K562 (cell line): Measurements from ENCODE around the gene FILIP1L. TPM values are rescaled to one million over a fixed set of nuclear protein-coding genes. Genes with fewer than 3 reads are reported as not detected.

ENCODE experiments used
- ATAC-seq: fragments of 200-7000 bp; cut with Tn5 transposase; 3 replicates; pipeline ENCODE4 v1.9.1; 2020; ENCODE audit warnings: moderate library complexity
- BruUV-seq: library from RNA; stranded (reverse); fragments of 400-500 nt; replicated peaks from 2 replicates; lab custom pipeline; 2021; lab: Mats Ljungman, UMichigan
- CTCF ChIA-PET: fragments of 300-600 bp; formaldehyde crosslinking; extraction: SDS; loops from one replicate; lab custom pipeline; 2021; ENCODE audit warnings: low intra/inter-chr PET ratio; lab: Yijun Ruan, JAX
- POLR2A ChIA-PET: fragments of 300-600, 350-650 bp; sonication (Branson Sonifier 250); formaldehyde crosslinking; extraction: SDS; loops from one replicate; lab custom pipeline; 2021; ENCODE audit warnings: antibody characterized with exemption, inconsistent platforms; lab: Yijun Ruan, JAX
- DNase-seq, 4 experiments: peaks; one replicate each; pipeline versions ENCODE4 v3.0.0 to v3.0.0-alpha.2; 2011 to 2018; ENCODE audit warnings: low spot score in 3 of 4, mixed read lengths in 3 of 4; ENCODE audit errors: extremely low read depth in 1 of 4
- FAIRE-seq: peaks from 2 replicates; lab custom pipeline; 2011; peaks lifted over from hg19 to GRCh38; lab: Jason Lieb, UNC
- H2AFZ ChIP-seq: 2 replicates; pipeline ENCODE4 v1.6.0; 2011; ENCODE audit warnings: low read depth, low read length, control low read depth, inconsistent platforms
- H3K27ac ChIP-seq: fragments of 200-600 bp; 3 replicates; pipeline ENCODE4 v1.8.0; 2011; ENCODE audit warnings: low read depth, mild to moderate bottlenecking, control low read depth, inconsistent platforms, low read length, moderate library complexity, mixed read lengths; ENCODE audit errors: extremely low read depth
- H3K27me3 ChIP-seq, 2 experiments: fragments of 300-600 bp in 1 of 2; 2 replicates in 1 of 2; 3 replicates in 1 of 2; pipeline versions ENCODE4 v1.6.0 to v1.8.0; 2011; ENCODE audit warnings: inconsistent platforms in 2 of 2, low read length in 2 of 2, mild to moderate bottlenecking in 1 of 2, mixed read lengths in 1 of 2, moderate library complexity in 1 of 2; ENCODE audit not compliant: control insufficient read depth in 2 of 2, insufficient read depth in 2 of 2
- H3K36me3 ChIP-seq: fragments of 300-600 bp; 3 replicates; pipeline ENCODE4 v1.8.0; 2011; ENCODE audit warnings: mild to moderate bottlenecking, low read length, inconsistent platforms; ENCODE audit not compliant: control insufficient read depth, insufficient read depth
- H3K4me1 ChIP-seq, 2 experiments: fragments of 200-600 bp in 1 of 2; replicated peaks in 1 of 2; 2 replicates in 1 of 2; 3 replicates in 1 of 2; pipeline versions ENCODE4 v1.5.1 to v1.8.0; 2011; ENCODE audit warnings: inconsistent platforms in 2 of 2, low read length in 2 of 2, mild to moderate bottlenecking in 1 of 2, mixed read lengths in 1 of 2, moderate library complexity in 1 of 2; ENCODE audit not compliant: control insufficient read depth in 2 of 2, insufficient read depth in 2 of 2
- H3K4me2 ChIP-seq: 2 replicates; pipeline ENCODE4 v1.6.1; 2011; ENCODE audit warnings: low read length, control low read depth, inconsistent platforms, mixed read lengths; ENCODE audit not compliant: insufficient read depth
- H3K4me3 ChIP-seq: fragments of 200-600 bp; sonication (generic), shearing (Covaris generic); 2 replicates; pipeline ENCODE4 v1.5.1; 2016; ENCODE audit warnings: control low read depth, inconsistent platforms
- H3K79me2 ChIP-seq: fragments of 200-600 bp; 3 replicates; pipeline ENCODE4 v1.8.0; 2011; ENCODE audit warnings: low read length, inconsistent platforms; ENCODE audit not compliant: control insufficient read depth, insufficient read depth
- H3K9ac ChIP-seq, 2 experiments: 2 replicates each; pipeline versions ENCODE4 v1.6.0 to v1.6.1; 2011; ENCODE audit warnings: low read depth in 2 of 2, low read length in 2 of 2, control low read depth in 1 of 2, inconsistent platforms in 1 of 2, mild to moderate bottlenecking in 1 of 2, mixed read lengths in 1 of 2; ENCODE audit not compliant: insufficient read depth in 1 of 2
- H3K9me1 ChIP-seq: one replicate; pipeline ENCODE4 v1.6.0; 2011; ENCODE audit warnings: inconsistent platforms, mild to moderate bottlenecking, low read length, moderate library complexity; ENCODE audit not compliant: control insufficient read depth, insufficient read depth
- H3K9me3 ChIP-seq: replicated peaks from 2 replicates; pipeline ENCODE4 v1.5.1; 2011; ENCODE audit warnings: low read depth, low read length, inconsistent platforms; ENCODE audit not compliant: control insufficient read depth, insufficient read depth
- H4K20me1 ChIP-seq: replicated peaks from 2 replicates; pipeline ENCODE4 v1.6.1; 2011; ENCODE audit warnings: low read length, inconsistent platforms, mixed read lengths; ENCODE audit not compliant: control insufficient read depth, insufficient read depth
- CBX3 ChIP-seq, 2 experiments: IDR thresholded peaks; 1 replicate in 1 of 2; 2 replicates in 1 of 2; pipeline ENCODE4 v1.6.1; 2012; ENCODE audit warnings: inconsistent platforms in 2 of 2, low read length in 2 of 2, borderline replicate concordance in 1 of 2, control low read depth in 1 of 2
- CCAR2 ChIP-seq: fragments of 200-400 bp; formaldehyde crosslinking; IDR thresholded peaks from 2 replicates; pipeline ENCODE4 v1.6.1; 2017; ENCODE audit warnings: mild to moderate bottlenecking, low read depth, low read length
- DACH1 ChIP-seq: fragments of 450-650 bp; IDR thresholded peaks from 2 replicates; pipeline ENCODE4 v1.6.1; 2018; ENCODE audit not compliant: partially characterized antibody
- DIDO1 ChIP-seq: fragments of 450-650 bp; IDR thresholded peaks from 2 replicates; pipeline ENCODE4 v1.6.1; 2016; ENCODE audit warnings: low read depth, missing biosample characterization, missing genetic modification characterization
- DNMT1 ChIP-seq: fragments of 450-650 bp; IDR thresholded peaks from 2 replicates; pipeline ENCODE4 v1.6.1; 2016; ENCODE audit warnings: antibody characterized with exemption, mild to moderate bottlenecking
- HEY1 ChIP-seq: fragments of 250-450 bp; sonication (Bioruptor Pico); IDR thresholded peaks from 2 replicates; pipeline ENCODE4 v1.5.0; 2020; ENCODE audit warnings: mild to moderate bottlenecking, moderate library complexity, borderline replicate concordance
- MED1 ChIP-seq: sonication (generic); formaldehyde crosslinking; IDR thresholded peaks from 2 replicates; pipeline ENCODE4 v1.8.1; 2023; ENCODE audit warnings: missing genetic modification reagents, borderline replicate concordance
- NFIC ChIP-seq: fragments of 450-650 bp; IDR thresholded peaks from 2 replicates; pipeline ENCODE4 v1.6.1; 2017; ENCODE audit warnings: mild to moderate bottlenecking, inconsistent platforms
- PHTF2 ChIP-seq: fragments of 250-450 bp; sonication (Bioruptor Pico); IDR thresholded peaks from 2 replicates; pipeline ENCODE4 v1.5.0; 2021; ENCODE audit warnings: mild to moderate bottlenecking
- POLR2G ChIP-seq: fragments of 200-400 bp; formaldehyde crosslinking; IDR thresholded peaks from 2 replicates; pipeline ENCODE4 v1.6.1; 2017; ENCODE audit warnings: low read depth, mild to moderate bottlenecking, antibody characterized with exemption, low read length, moderate library complexity
- SMAD3 ChIP-seq: fragments of 450-650 bp; formaldehyde crosslinking; conservative IDR thresholded peaks from 2 replicates; pipeline ENCODE4 v1.4.0; 2020; ENCODE audit warnings: mild to moderate bottlenecking
- SPI1 ChIP-seq: IDR thresholded peaks from 2 replicates; pipeline ENCODE4 v1.6.1; 2011; ENCODE audit warnings: low read depth, low read length, control low read depth, borderline replicate concordance
- TAF7 ChIP-seq: fragments of 450-650 bp; IDR thresholded peaks from 2 replicates; pipeline ENCODE4 v1.6.1; 2016; ENCODE audit warnings: missing genetic modification characterization, missing compliant biosample characterization
- ZNF551 ChIP-seq: fragments of 250-450 bp; sonication (Bioruptor Pico); IDR thresholded peaks from 2 replicates; pipeline ENCODE4 v1.5.0; 2021; ENCODE audit warnings: mild to moderate bottlenecking, moderate library complexity
- ZNF77 ChIP-seq: fragments of 250-450 bp; sonication (Bioruptor Pico); IDR thresholded peaks from 2 replicates; pipeline ENCODE4 v1.5.0; 2020
- WGBS: fragments of 100-300 bp; shearing (Covaris generic); methylation state at CpG from one replicate; pipeline ENCODE4 v1.1.6; 2016; ENCODE audit warnings: low coverage, mixed read lengths; ENCODE audit not compliant: insufficient coverage; ENCODE audit errors: missing lambda C conversion rate; 5-methylcytosine and 5-hydroxymethylcytosine counted together
- in situ Hi-C: fragments of 300-500 bp; cut with MboI; formaldehyde crosslinking; loops from 4 replicates; pipeline ENCODE4 v1.15.0; 2018; ENCODE audit warnings: inconsistent platforms, mixed read lengths
- intact Hi-C: fragments of 100-400 bp; cut with micrococcal nuclease; formaldehyde crosslinking; loops from 2 replicates; pipeline ENCODE4 v1.14.2; 2022
- polyA plus RNA-seq, 8 experiments: library from polyadenylated mRNA; depleted of rRNA in 4 of 8; stranded (reverse) in 5 of 8; unstranded in 3 of 8; fragments of >200 nt; fragmentation: Nextera tagmentation in 2 of 8; fragmentation: Illumina TruSeq in 1 of 8; extraction: Ambion mirVana in 2 of 8; extraction: Trizol in 1 of 8; gene quantifications; 2 replicates each; pipeline versions ENCODE4 v1.2.1 to v1.2.3, GENCODE V29; 2011 to 2014; ENCODE audit warnings: inconsistent platforms in 1 of 8, missing spikeins in 1 of 8
- total RNA-seq, 7 experiments: library from RNA; depleted of rRNA in 6 of 7; stranded (reverse); fragments of >200 nt in 6 of 7; fragmentation: Illumina TruSeq in 2 of 7; extraction: Trizol in 2 of 7; gene quantifications; 2 replicates each; pipeline versions ENCODE4 v1.2.1 to v1.2.3, GENCODE V29; 2011 to 2021; ENCODE audit warnings: low replicate concordance in 1 of 7
- TF ChIP-seq, protein P1 (sequence below): fragments of 450-650 bp; IDR thresholded peaks from 2 replicates; pipeline ENCODE4 v1.6.1; 2016; ENCODE audit warnings: mild to moderate bottlenecking
- TF ChIP-seq, protein P2 (sequence below): fragments of 450-650 bp; IDR thresholded peaks from 2 replicates; pipeline ENCODE4 v1.6.1; 2017; ENCODE audit warnings: mild to moderate bottlenecking, moderate library complexity
- TF ChIP-seq, protein P3 (sequence below): sonication (generic); formaldehyde crosslinking; IDR thresholded peaks from 2 replicates; pipeline ENCODE4 v1.8.1; 2022; ENCODE audit warnings: missing genetic modification reagents

FILIP1L gene
- total and polyA plus RNA-seq, 9 of the 15 experiments (the other 6 are each of a cell fraction or from before 2014, with no cell fraction given), result 0.50 to 2.1 (median 1.1) TPM

DNA sequence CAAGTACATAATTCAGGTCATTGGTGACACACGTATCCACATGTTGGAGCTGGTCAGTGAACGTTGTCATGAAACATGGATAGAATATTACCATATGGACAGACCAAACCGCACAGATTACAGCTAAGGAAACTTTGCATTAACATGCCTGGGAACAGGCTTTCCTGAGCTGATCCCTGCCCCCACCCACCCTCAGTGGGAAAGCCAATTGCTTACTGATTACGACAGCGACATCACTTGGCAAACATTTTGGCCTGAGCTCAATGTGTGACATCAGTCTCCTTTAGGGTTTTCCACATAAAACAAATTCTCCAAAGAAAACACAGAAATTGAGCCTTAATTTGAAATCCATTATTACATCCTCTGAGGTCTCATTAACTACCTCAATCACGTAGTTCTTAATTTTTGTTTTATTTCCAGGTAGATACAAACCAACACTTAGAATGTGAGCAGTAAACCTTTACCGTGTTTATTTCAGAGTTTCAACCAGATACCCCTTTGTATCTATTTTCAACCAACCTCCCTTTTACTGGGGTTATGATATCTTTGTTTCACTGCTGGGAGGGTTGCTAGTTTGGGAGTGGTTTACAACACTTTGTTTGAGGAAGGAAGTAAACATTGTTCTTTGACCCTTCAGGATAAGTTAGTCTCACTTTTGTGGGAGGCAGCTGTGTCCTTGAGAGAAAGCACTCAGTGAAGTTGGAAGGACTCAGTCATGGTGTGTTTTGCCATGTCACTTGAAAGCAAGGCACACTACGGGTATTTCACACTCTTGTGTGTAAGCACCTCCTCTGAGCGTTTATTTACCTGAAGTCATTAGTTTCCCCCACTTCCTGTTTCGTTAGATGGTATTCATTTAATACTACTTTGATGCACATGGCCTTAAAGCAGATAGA, 193.6 kb downstream of the FILIP1L start:
- ChIA-PET POLR2A (interaction anchor here (0.5 to 1.4 kb wide), 6 partner anchors 11 to 101 kb away, joined by 3 to 6 read pairs (median 4); no protein-coding TSS in a partner anchor), CTCF (no interaction called here)
- peak overlapping the region; percentile 72 for H2AFZ ChIP-seq
- no peaks in the 10 kb centered on the region; the same call in 2 of the 3 replicates for H3K36me3 ChIP-seq
- WGBS, result 24% methylated on average over 8 of the region's 10 CpGs
- peak overlapping the region in 1 of 2 experiments; percentile 62; a peak in 3 of 4 replicates for H3K9ac ChIP-seq
- peak overlapping the region; percentile 70 for H3K4me2 ChIP-seq
- intact Hi-C loops, result loop anchor here (5.0 kb wide), 1 partner anchor 78 kb away; no protein-coding TSS in a partner anchor
- peak overlapping the region; percentile 90 for H3K27ac ChIP-seq
- in situ Hi-C loops, result no loop called here
- no peak overlapping the region for H3K4me3 ChIP-seq
- H3K79me2 ChIP-seq, result peaks cover 18% of the 10 kb centered on the region
- H3K4me1 ChIP-seq, result peaks cover 0 to 19% of the 10 kb centered on the region in 2 experiments; a peak in 4 of 5 replicates
- ATAC-seq (peak; percentile 86), FAIRE-seq (peak; percentile 75), DNase-seq (peak in 3 of 4 experiments; percentile 15 to 64 (median 34))
- H3K9me3 ChIP-seq, result no peaks in the 10 kb centered on the region
- H4K20me1 ChIP-seq, result no peaks in the 10 kb centered on the region
- BruUV-seq, result no TSS peak
- H3K9me1 ChIP-seq, result no peaks in the 10 kb centered on the region
- no peaks in the 10 kb centered on the region for H3K27me3 ChIP-seq
- TF ChIP-seq SMAD3, result no peak
- peak; percentile 37 for TF ChIP-seq NFIC
- TF ChIP-seq DIDO1 (tag), result no peak
- TF ChIP-seq, protein P1, sequence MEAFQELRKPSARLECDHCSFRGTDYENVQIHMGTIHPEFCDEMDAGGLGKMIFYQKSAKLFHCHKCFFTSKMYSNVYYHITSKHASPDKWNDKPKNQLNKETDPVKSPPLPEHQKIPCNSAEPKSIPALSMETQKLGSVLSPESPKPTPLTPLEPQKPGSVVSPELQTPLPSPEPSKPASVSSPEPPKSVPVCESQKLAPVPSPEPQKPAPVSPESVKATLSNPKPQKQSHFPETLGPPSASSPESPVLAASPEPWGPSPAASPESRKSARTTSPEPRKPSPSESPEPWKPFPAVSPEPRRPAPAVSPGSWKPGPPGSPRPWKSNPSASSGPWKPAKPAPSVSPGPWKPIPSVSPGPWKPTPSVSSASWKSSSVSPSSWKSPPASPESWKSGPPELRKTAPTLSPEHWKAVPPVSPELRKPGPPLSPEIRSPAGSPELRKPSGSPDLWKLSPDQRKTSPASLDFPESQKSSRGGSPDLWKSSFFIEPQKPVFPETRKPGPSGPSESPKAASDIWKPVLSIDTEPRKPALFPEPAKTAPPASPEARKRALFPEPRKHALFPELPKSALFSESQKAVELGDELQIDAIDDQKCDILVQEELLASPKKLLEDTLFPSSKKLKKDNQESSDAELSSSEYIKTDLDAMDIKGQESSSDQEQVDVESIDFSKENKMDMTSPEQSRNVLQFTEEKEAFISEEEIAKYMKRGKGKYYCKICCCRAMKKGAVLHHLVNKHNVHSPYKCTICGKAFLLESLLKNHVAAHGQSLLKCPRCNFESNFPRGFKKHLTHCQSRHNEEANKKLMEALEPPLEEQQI, result no peak
- no peak for TF ChIP-seq DNMT1
- TF ChIP-seq CCAR2, result no peak
- no peak for TF ChIP-seq HEY1 (CRISPR knock-in tag)
- peak; percentile 55; the same call in 1 of the 2 replicates for TF ChIP-seq SPI1
- TF ChIP-seq, protein P2, sequence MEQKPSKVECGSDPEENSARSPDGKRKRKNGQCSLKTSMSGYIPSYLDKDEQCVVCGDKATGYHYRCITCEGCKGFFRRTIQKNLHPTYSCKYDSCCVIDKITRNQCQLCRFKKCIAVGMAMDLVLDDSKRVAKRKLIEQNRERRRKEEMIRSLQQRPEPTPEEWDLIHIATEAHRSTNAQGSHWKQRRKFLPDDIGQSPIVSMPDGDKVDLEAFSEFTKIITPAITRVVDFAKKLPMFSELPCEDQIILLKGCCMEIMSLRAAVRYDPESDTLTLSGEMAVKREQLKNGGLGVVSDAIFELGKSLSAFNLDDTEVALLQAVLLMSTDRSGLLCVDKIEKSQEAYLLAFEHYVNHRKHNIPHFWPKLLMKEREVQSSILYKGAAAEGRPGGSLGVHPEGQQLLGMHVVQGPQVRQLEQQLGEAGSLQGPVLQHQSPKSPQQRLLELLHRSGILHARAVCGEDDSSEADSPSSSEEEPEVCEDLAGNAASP, result no peak
- no peak for TF ChIP-seq MED1 (CRISPR knock-in tag)
- TF ChIP-seq ZNF551 (CRISPR knock-in tag), result no peak
- TF ChIP-seq POLR2G, result no peak
- no peak for TF ChIP-seq CBX3 (IDR thresholded peaks at IDR 0.05; ENCODE audit: borderline replicate concordance in 1 of 2, low read length in 2 of 2)
- no peak for TF ChIP-seq PHTF2 (CRISPR knock-in tag)
- no peak for TF ChIP-seq ZNF77
- TF ChIP-seq, protein P3, sequence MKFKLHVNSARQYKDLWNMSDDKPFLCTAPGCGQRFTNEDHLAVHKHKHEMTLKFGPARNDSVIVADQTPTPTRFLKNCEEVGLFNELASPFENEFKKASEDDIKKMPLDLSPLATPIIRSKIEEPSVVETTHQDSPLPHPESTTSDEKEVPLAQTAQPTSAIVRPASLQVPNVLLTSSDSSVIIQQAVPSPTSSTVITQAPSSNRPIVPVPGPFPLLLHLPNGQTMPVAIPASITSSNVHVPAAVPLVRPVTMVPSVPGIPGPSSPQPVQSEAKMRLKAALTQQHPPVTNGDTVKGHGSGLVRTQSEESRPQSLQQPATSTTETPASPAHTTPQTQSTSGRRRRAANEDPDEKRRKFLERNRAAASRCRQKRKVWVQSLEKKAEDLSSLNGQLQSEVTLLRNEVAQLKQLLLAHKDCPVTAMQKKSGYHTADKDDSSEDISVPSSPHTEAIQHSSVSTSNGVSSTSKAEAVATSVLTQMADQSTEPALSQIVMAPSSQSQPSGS, result no peak
- TF ChIP-seq TAF7 (tag), result no peak
- no peak for TF ChIP-seq DACH1
